ENCODE measurements around the gene SLC1A2. TPM values are rescaled to one million over a fixed set of nuclear protein-coding genes. Genes with fewer than 3 reads are reported as not detected.

Gene SLC1A2
- total RNA-seq, 2 experiments from 2014 or later = not detected

DNA sequence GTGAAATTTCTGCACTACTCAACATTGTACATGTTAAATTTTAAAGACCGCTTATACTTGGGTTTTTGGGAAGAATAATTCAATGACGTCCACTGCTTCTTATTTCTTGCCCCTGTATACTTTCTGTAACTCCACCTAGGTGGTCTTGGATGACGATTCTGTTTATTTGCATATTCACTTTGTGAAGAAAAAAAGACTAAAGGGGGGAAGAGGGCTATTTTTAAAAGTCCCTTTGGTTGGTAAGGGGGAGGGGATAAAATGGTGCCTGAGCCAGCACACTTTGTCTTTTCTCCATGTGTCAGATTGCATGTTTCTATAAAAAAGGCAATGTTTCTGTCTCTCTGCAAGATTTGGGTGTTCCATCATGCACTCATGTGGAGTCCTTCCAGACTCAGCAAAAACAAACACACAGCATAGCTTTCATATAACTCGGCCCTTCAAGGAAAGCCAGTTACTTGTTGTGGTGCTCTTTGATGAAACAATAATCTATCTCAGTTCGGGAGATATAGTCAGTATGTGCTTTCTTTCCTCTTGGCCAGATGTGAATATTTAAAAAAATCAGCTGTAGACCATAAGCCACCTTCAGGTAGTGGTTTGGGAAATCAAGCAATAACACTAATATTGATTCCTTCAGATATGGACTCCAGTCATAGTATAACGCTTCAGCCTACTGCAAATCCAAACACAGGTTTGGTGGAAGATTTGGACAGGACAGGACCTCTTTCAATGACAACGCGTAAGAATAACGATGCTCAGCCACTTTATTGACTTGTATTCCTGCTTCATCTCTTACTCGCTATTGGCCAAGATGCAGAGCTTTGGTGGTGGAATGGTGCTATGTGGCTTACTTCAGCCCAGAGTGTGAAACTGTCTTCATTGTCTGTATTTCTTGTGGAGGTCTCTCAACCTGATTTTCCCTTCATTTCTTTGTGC, 211.6 kb downstream of the SLC1A2 start:
- DNase-seq (ENCODE audit: low spot score) = no peak
- intact Hi-C loops (cut with micrococcal nuclease; ENCODE audit: unreplicated experiment) = no loop called here
- no TSS peak for BruUV-seq (replicated peaks)
- H3K4me1 ChIP-seq (ENCODE audit: insufficient read depth, low read length, poor library complexity, severe bottlenecking) = no peaks in the 10 kb centered on the region
- no peaks in the 10 kb centered on the region for H3K36me3 ChIP-seq (ENCODE audit: insufficient read depth, low read length)
- H3K4me3 ChIP-seq (ENCODE audit: low read depth, low read length, poor library complexity, severe bottlenecking) = no peak overlapping the region
- no peak overlapping the region for H3K4me2 ChIP-seq (ENCODE audit: low read length)
- H3K9me2 ChIP-seq (ENCODE audit: insufficient read depth, low read length) = no peaks in the 10 kb centered on the region
- no peaks in the 10 kb centered on the region for H3K9me3 ChIP-seq (ENCODE audit: low read length)
- ChIA-PET POLR2A (no interaction called here), CTCF (ENCODE audit: unreplicated experiment) (no interaction called here)
- no peak for TF ChIP-seq CTCF (conservative IDR thresholded peaks at IDR 0.05; ENCODE audit: low read length)
- no peak for TF ChIP-seq EZH2phosphoT487 (IDR thresholded peaks at IDR 0.05; ENCODE audit: borderline replicate concordance, low read depth, low read length)
- H4K20me1 ChIP-seq (ENCODE audit: insufficient read depth, low read length) = no peaks in the 10 kb centered on the region
- H2AFZ ChIP-seq (ENCODE audit: low read length) = no peak overlapping the region
- no peaks in the 10 kb centered on the region for H3K79me2 ChIP-seq (ENCODE audit: insufficient read depth, low read depth, low read length)
- H3K27ac ChIP-seq (ENCODE audit: low read depth, low read length, poor library complexity, severe bottlenecking) = no peak overlapping the region

- no peaks in the 10 kb centered on the region for H3K4me1 ChIP-seq (ENCODE audit: insufficient read depth, low read length, poor library complexity, severe bottlenecking)
- DNase-seq (ENCODE audit: low spot score) = no peak
- no peaks in the 10 kb centered on the region for H3K9me3 ChIP-seq (ENCODE audit: low read length)
- intact Hi-C loops (cut with micrococcal nuclease; ENCODE audit: unreplicated experiment) = no loop called here
- no peaks in the 10 kb centered on the region for H3K36me3 ChIP-seq (ENCODE audit: insufficient read depth, low read length)
- no peak overlapping the region for H3K4me3 ChIP-seq (ENCODE audit: low read depth, low read length, poor library complexity, severe bottlenecking)
- no peak overlapping the region for H3K27ac ChIP-seq (ENCODE audit: low read depth, low read length, poor library complexity, severe bottlenecking)
- no peak overlapping the region for H2AFZ ChIP-seq (ENCODE audit: low read length)
- TF ChIP-seq CTCF (conservative IDR thresholded peaks at IDR 0.05; ENCODE audit: low read length) (no peak), EZH2phosphoT487 (IDR thresholded peaks at IDR 0.05; ENCODE audit: borderline replicate concordance, low read depth, low read length) (no peak)
- H4K20me1 ChIP-seq (ENCODE audit: insufficient read depth, low read length) = no peaks in the 10 kb centered on the region
- H3K79me2 ChIP-seq (ENCODE audit: insufficient read depth, low read depth, low read length) = no peaks in the 10 kb centered on the region
- no TSS peak for BruUV-seq (replicated peaks)
- CTCF ChIA-PET (ENCODE audit: unreplicated experiment) = no interaction called here
- POLR2A ChIA-PET = interaction anchor here (0.7 kb wide), 1 partner anchor 809 kb away, joined by 3 read pairs; no protein-coding TSS in a partner anchor
- H3K9me2 ChIP-seq (ENCODE audit: insufficient read depth, low read length) = no peaks in the 10 kb centered on the region
- H3K4me2 ChIP-seq (ENCODE audit: low read length) = no peak overlapping the region
Measured at GRCh38 chr11:35206616-35207015, 212.7 kb downstream of the SLC1A2 start.

DNA sequence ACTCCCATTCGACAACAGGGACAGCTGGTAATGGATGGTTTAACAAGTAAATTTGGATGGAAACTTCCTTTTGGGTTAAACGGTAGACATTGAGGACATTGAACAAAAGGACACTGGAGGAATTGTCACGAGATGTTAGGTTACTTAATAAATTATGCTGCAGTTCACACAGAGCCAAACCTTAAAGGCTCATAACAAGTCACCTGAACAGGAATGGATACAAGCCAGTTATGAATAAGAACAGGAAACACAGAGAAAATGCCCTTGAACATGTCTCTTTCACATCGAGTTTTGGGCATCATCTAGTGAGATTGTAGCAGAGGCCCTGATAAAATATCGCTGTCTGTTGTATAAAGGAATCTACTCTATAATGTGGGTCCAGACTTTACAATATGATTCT, 214.7 kb downstream of the SLC1A2 start:
- intact Hi-C loops (cut with micrococcal nuclease; ENCODE audit: unreplicated experiment) = no loop called here
- ChIA-PET POLR2A (no interaction called here), CTCF (ENCODE audit: unreplicated experiment) (no interaction called here)
- no TSS peak for BruUV-seq (replicated peaks)
- no peaks in the 10 kb centered on the region for H3K36me3 ChIP-seq (ENCODE audit: insufficient read depth, low read length)
- no peak overlapping the region for H3K4me3 ChIP-seq (ENCODE audit: low read depth, low read length, poor library complexity, severe bottlenecking)
- no peak for DNase-seq (ENCODE audit: low spot score)
- no peak overlapping the region for H2AFZ ChIP-seq (ENCODE audit: low read length)
- no peak overlapping the region for H3K27ac ChIP-seq (ENCODE audit: low read depth, low read length, poor library complexity, severe bottlenecking)
- no peaks in the 10 kb centered on the region for H3K4me1 ChIP-seq (ENCODE audit: insufficient read depth, low read length, poor library complexity, severe bottlenecking)
- no peaks in the 10 kb centered on the region for H3K9me3 ChIP-seq (ENCODE audit: low read length)
- no peaks in the 10 kb centered on the region for H3K9me2 ChIP-seq (ENCODE audit: insufficient read depth, low read length)
- TF ChIP-seq CTCF (conservative IDR thresholded peaks at IDR 0.05; ENCODE audit: low read length) = no peak
- TF ChIP-seq EZH2phosphoT487 (IDR thresholded peaks at IDR 0.05; ENCODE audit: borderline replicate concordance, low read depth, low read length) = no peak
- no peaks in the 10 kb centered on the region for H4K20me1 ChIP-seq (ENCODE audit: insufficient read depth, low read length)
- H3K4me2 ChIP-seq (ENCODE audit: low read length) = no peak overlapping the region
- no peaks in the 10 kb centered on the region for H3K79me2 ChIP-seq (ENCODE audit: insufficient read depth, low read depth, low read length)
